ENCODE results near the gene TP53. TPM values are rescaled to one million over a fixed set of nuclear protein-coding genes. Genes with fewer than 3 reads are reported as not detected.
A peak's percentile ranks its signal among the peaks of the same experiment; 100 is the strongest.

Gene TP53
- polyA plus RNA-seq, 3 donors, result 16.2 to 35.1 (median 25.8) TPM

GRCh38 chr17:7647018-7647417 lies 40.3 kb downstream of the TP53 start:
- Histone ChIP-seq H4K20me1 (ENCODE audit: insufficient read depth, low read length) (no peaks in the 10 kb centered on the region), H2AFZ (ENCODE audit: insufficient read depth, low read depth, low read length, poor library complexity, severe bottlenecking) (no peak overlapping the region), H3K79me2 (ENCODE audit: insufficient read depth, low read length) (no peaks in the 10 kb centered on the region), H3K27ac (ENCODE audit: low read depth in 1 of 2, low read length in 2 of 2) (peak overlapping the region in 1 of 2 donors; percentile 13), H3K4me1 (ENCODE audit: control insufficient read depth in 1 of 2, insufficient read depth in 2 of 2, low read length in 2 of 2) (peaks cover 51 to 66% of the 10 kb centered on the region in 2 donors), H3K36me3 (replicated peaks in 1 of 2; ENCODE audit: control insufficient read depth in 1 of 2, insufficient read depth in 2 of 2, low read length in 2 of 2) (no peaks in the 10 kb centered on the region), H3K4me2 (replicated peaks; ENCODE audit: extremely low read depth, low read length, poor library complexity, severe bottlenecking) (no peak overlapping the region), H3K27me3 (ENCODE audit: control insufficient read depth in 2 of 2, insufficient read depth in 2 of 2, low read length in 2 of 2) (peaks cover 17 to 22% of the 10 kb centered on the region in 2 donors), H3K9ac (ENCODE audit: insufficient read depth, low read length, poor library complexity, severe bottlenecking) (no peak overlapping the region), H3K4me3 (replicated peaks in 1 of 3; ENCODE audit: low read depth in 2 of 3, low read length in 3 of 3) (no peak overlapping the region), H3K9me3 (replicated peaks in 1 of 2; ENCODE audit: control insufficient read depth in 1 of 2, insufficient read depth in 1 of 2, low read length in 2 of 2) (no peaks in the 10 kb centered on the region)
- no CpG with 5 or more reads among the region's 4 CpGs for WGBS (ENCODE audit: insufficient coverage)
- DNase-seq, result peak; percentile 47 to 69 (median 66)
- peak overlapping the region in 5 of 7 donors; percentile 38 to 74 (median 61) for H3K27ac Mint-ChIP-seq
- peak overlapping the region in 1 of 2 donors; percentile 15 for H3K4me3 Mint-ChIP-seq
- peaks cover 0 to 20% (median 2%) of the 10 kb centered on the region in 7 donors for H3K9me3 Mint-ChIP-seq
- TF ChIP-seq CTCF (IDR thresholded peaks at IDR 0.05), result no peak
- intact Hi-C loops (cut with micrococcal nuclease), result no loop called here
- peaks cover 23 to 39% (median 28%) of the 10 kb centered on the region in 3 donors for H3K27me3 Mint-ChIP-seq (ENCODE audit: low read depth in 3 of 3)
- peaks cover 6 to 15% of the 10 kb centered on the region in 2 donors for H3K36me3 Mint-ChIP-seq
- H3K4me1 Mint-ChIP-seq, result peaks cover 62% of the 10 kb centered on the region

GRCh38 chr17:7646457-7646856 lies 40.8 kb downstream of the TP53 start:
- no peak for DNase-seq
- Histone ChIP-seq H3K36me3 (replicated peaks in 1 of 2; ENCODE audit: control insufficient read depth in 1 of 2, insufficient read depth in 2 of 2, low read length in 2 of 2) (no peaks in the 10 kb centered on the region), H2AFZ (ENCODE audit: insufficient read depth, low read depth, low read length, poor library complexity, severe bottlenecking) (no peak overlapping the region), H3K27ac (ENCODE audit: low read depth in 1 of 2, low read length in 2 of 2) (peak overlapping the region in 1 of 2 donors; percentile 13), H3K4me3 (replicated peaks in 1 of 3; ENCODE audit: low read depth in 2 of 3, low read length in 3 of 3) (no peak overlapping the region), H3K27me3 (ENCODE audit: control insufficient read depth in 2 of 2, insufficient read depth in 2 of 2, low read length in 2 of 2) (peaks cover 13 to 17% of the 10 kb centered on the region in 2 donors), H3K4me2 (replicated peaks; ENCODE audit: extremely low read depth, low read length, poor library complexity, severe bottlenecking) (no peak overlapping the region), H3K9ac (ENCODE audit: insufficient read depth, low read length, poor library complexity, severe bottlenecking) (no peak overlapping the region), H4K20me1 (ENCODE audit: insufficient read depth, low read length) (no peaks in the 10 kb centered on the region), H3K4me1 (ENCODE audit: control insufficient read depth in 1 of 2, insufficient read depth in 2 of 2, low read length in 2 of 2) (peaks cover 51 to 62% of the 10 kb centered on the region in 2 donors), H3K9me3 (replicated peaks in 1 of 2; ENCODE audit: control insufficient read depth in 1 of 2, insufficient read depth in 1 of 2, low read length in 2 of 2) (no peaks in the 10 kb centered on the region), H3K79me2 (ENCODE audit: insufficient read depth, low read length) (no peaks in the 10 kb centered on the region)
- TF ChIP-seq CTCF (IDR thresholded peaks at IDR 0.05), result no peak
- intact Hi-C loops (cut with micrococcal nuclease), result no loop called here
- WGBS (ENCODE audit: insufficient coverage), result 96% methylated on average over 7 of the region's 9 CpGs
- Mint-ChIP-seq H3K27me3 (ENCODE audit: low read depth in 3 of 3) (peaks cover 20 to 33% (median 25%) of the 10 kb centered on the region in 3 donors), H3K9me3 (peaks cover 0 to 22% (median 4%) of the 10 kb centered on the region in 7 donors), H3K27ac (peak overlapping the region in 3 of 7 donors; percentile 61 to 66 (median 63)), H3K36me3 (peaks cover 5 to 15% of the 10 kb centered on the region in 2 donors), H3K4me3 (no peak overlapping the region), H3K4me1 (peaks cover 62% of the 10 kb centered on the region)

Data from CD14-positive monocyte (primary cell).